Fibroblast of the conjunctiva (primary cell): ENCODE results near the gene ANKFY1.

Experiments used
- DNase-seq: peaks from one replicate; pipeline ENCODE4 v3.0.0-alpha.2; 2010; ENCODE audit warnings: low read depth

The ANKFY1 gene

GRCh38 chr17:4118015-4118743 lies 145.6 kb downstream of the ANKFY1 start:
- DNase-seq: no peak

- DNase-seq: no peak
Observed at GRCh38 chr17:4116516-4116915, 147.3 kb downstream of the ANKFY1 start.
